Suprapubic skin (tissue), 4 donors: Measurements from ENCODE around the gene GAL3ST2.

ENCODE experiments used
- EP300 ChIP-seq: sonication (generic); formaldehyde crosslinking; IDR thresholded peaks from one replicate; pipeline ENCODE4 v1.6.1; 2017; ENCODE audit warnings: antibody characterized with exemption
- POLR2A ChIP-seq, 2 donors: fragments of 450-650 bp; IDR thresholded peaks; one replicate each; pipeline ENCODE4 v1.6.1; 2017; ENCODE audit warnings: antibody characterized with exemption in 2 of 2, mild to moderate bottlenecking in 2 of 2, moderate library complexity in 2 of 2
- POLR2AphosphoS5 ChIP-seq, 3 donors: sonication (generic); formaldehyde crosslinking; IDR thresholded peaks; one replicate each; pipeline ENCODE4 v1.6.1; 2017; ENCODE audit warnings: antibody characterized with exemption in 3 of 3
- TF ChIP-seq, protein P1 (sequence below), 2 donors: fragments of 200-600 bp in 1 of 2; fragments of 450-650 bp in 1 of 2; sonication (generic) in 1 of 2; IDR thresholded peaks; one replicate each; pipeline ENCODE4 v1.5.1; 2016 to 2019; ENCODE audit warnings: antibody characterized with exemption in 2 of 2, mild to moderate bottlenecking in 1 of 2, moderate library complexity in 1 of 2

DNA sequence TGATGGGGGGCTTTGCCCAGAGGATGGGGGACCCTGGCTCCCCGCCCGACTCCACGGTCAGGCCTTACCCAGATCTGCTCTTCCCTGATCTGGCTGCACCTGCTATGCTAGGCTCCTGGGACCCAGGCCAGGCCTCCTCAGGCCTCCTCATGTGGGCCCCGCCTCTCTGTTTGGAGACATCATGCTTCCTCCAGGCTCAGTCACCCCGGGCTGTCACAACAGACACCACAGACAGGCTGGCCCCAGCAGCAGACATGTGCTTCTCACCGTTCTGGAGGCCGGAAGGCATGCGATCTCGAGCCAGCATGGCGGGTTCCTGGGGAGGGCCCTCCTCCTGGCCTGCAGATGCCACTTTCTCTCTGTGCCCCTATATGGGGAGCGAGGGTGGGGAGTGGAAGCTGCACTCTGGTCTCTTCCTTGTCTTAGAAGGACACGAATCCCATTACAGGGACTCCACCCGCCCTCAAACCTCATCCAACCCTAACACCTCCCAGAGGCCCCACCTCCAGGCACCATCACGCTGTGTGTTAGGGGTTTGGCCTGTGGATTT is 21.5 kb downstream of the GAL3ST2 start:
- no peak for TF ChIP-seq POLR2A (IDR thresholded peaks at IDR 0.05)
- TF ChIP-seq, protein P1, sequence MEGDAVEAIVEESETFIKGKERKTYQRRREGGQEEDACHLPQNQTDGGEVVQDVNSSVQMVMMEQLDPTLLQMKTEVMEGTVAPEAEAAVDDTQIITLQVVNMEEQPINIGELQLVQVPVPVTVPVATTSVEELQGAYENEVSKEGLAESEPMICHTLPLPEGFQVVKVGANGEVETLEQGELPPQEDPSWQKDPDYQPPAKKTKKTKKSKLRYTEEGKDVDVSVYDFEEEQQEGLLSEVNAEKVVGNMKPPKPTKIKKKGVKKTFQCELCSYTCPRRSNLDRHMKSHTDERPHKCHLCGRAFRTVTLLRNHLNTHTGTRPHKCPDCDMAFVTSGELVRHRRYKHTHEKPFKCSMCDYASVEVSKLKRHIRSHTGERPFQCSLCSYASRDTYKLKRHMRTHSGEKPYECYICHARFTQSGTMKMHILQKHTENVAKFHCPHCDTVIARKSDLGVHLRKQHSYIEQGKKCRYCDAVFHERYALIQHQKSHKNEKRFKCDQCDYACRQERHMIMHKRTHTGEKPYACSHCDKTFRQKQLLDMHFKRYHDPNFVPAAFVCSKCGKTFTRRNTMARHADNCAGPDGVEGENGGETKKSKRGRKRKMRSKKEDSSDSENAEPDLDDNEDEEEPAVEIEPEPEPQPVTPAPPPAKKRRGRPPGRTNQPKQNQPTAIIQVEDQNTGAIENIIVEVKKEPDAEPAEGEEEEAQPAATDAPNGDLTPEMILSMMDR (IDR thresholded peaks at IDR 0.05) = no peak
- no peak for TF ChIP-seq EP300
- no peak for TF ChIP-seq POLR2AphosphoS5 (IDR thresholded peaks at IDR 0.05)
